Liver (tissue), 3 donors: Measurements from ENCODE around the gene TBX5.

Source experiments
- RAD21 ChIP-seq, 2 donors: IDR thresholded peaks; 2 replicates each; pipeline ENCODE4 v1.6.1; 2016; ENCODE audit warnings: antibody characterized with exemption in 2 of 2, mild to moderate bottlenecking in 2 of 2
- YY1 ChIP-seq: IDR thresholded peaks from 2 replicates; pipeline ENCODE4 v1.6.1; 2016; ENCODE audit warnings: antibody characterized with exemption, mild to moderate bottlenecking
- TF ChIP-seq, protein P1 (sequence below): IDR thresholded peaks from 2 replicates; pipeline ENCODE4 v1.6.1; 2016; ENCODE audit warnings: antibody characterized with exemption
- TF ChIP-seq, protein P2 (sequence below): fragments of 150-350 bp; IDR thresholded peaks from 2 replicates; pipeline ENCODE4 v1.5.1; 2017; ENCODE audit warnings: improper control_type of control experiment, low read depth, low read length; ENCODE audit not compliant: missing input control
- TF ChIP-seq, protein P3 (sequence below): IDR thresholded peaks from 2 replicates; pipeline ENCODE4 v1.6.1; 2016; ENCODE audit warnings: antibody characterized with exemption
- donor health status: healthy.
- donor health status: healthy.

DNA sequence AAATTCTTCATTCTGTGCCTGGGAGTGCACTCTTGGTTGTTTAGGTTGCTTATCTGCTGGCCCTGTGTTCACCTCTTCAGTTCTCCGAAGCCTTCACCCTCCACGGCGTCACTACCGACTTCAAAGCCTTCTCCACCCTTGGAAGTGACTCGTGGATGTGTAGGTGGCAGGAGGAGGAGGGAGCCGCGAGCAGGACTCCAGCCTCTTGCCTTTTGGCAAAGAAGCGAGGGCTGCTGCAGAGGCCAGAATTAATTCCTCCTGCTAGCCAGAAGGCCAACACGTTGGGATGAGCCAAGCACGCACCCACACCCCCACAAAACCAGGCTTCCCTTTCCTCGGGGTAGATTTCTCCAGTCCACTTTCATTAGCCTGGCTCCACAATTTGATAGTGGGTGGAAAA, 86.5 kb downstream of the TBX5 start:
- TF ChIP-seq, protein P1, sequence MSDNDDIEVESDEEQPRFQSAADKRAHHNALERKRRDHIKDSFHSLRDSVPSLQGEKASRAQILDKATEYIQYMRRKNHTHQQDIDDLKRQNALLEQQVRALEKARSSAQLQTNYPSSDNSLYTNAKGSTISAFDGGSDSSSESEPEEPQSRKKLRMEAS, result no peak
- TF ChIP-seq, protein P2, sequence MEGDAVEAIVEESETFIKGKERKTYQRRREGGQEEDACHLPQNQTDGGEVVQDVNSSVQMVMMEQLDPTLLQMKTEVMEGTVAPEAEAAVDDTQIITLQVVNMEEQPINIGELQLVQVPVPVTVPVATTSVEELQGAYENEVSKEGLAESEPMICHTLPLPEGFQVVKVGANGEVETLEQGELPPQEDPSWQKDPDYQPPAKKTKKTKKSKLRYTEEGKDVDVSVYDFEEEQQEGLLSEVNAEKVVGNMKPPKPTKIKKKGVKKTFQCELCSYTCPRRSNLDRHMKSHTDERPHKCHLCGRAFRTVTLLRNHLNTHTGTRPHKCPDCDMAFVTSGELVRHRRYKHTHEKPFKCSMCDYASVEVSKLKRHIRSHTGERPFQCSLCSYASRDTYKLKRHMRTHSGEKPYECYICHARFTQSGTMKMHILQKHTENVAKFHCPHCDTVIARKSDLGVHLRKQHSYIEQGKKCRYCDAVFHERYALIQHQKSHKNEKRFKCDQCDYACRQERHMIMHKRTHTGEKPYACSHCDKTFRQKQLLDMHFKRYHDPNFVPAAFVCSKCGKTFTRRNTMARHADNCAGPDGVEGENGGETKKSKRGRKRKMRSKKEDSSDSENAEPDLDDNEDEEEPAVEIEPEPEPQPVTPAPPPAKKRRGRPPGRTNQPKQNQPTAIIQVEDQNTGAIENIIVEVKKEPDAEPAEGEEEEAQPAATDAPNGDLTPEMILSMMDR, result no peak
- TF ChIP-seq, protein P3, sequence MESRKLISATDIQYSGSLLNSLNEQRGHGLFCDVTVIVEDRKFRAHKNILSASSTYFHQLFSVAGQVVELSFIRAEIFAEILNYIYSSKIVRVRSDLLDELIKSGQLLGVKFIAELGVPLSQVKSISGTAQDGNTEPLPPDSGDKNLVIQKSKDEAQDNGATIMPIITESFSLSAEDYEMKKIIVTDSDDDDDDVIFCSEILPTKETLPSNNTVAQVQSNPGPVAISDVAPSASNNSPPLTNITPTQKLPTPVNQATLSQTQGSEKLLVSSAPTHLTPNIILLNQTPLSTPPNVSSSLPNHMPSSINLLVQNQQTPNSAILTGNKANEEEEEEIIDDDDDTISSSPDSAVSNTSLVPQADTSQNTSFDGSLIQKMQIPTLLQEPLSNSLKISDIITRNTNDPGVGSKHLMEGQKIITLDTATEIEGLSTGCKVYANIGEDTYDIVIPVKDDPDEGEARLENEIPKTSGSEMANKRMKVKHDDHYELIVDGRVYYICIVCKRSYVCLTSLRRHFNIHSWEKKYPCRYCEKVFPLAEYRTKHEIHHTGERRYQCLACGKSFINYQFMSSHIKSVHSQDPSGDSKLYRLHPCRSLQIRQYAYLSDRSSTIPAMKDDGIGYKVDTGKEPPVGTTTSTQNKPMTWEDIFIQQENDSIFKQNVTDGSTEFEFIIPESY, result no peak
- TF ChIP-seq YY1 (no peak), RAD21 (IDR thresholded peaks at IDR 0.05) (no peak)
